ENCODE results near the gene TNFSF13.

GRCh38 chr17:7558544-7559319 is at the start of gene TNFSF13:
- TF ChIP-seq E2F4 (CRISPR knock-in tag; IDR thresholded peaks at IDR 0.05; ENCODE audit: borderline replicate concordance, low read depth) (no peak), ZNF263 (CRISPR knock-in tag; IDR thresholded peaks at IDR 0.05; ENCODE audit: low read depth) (no peak), NR1H2 (CRISPR knock-in tag; IDR thresholded peaks at IDR 0.05) (no peak), FOXK1 (CRISPR knock-in tag; IDR thresholded peaks at IDR 0.05) (no peak), ZNF219 (CRISPR knock-in tag; IDR thresholded peaks at IDR 0.05; ENCODE audit: borderline replicate concordance) (no peak)
